ENCODE measurements around the gene ADARB1.
"Not testable (repeated sequence)": the region's sequence is repeated elsewhere in the genome, so short reads cannot be mapped to it uniquely, and the experiment has no call there.

ADARB1 gene

DNA sequence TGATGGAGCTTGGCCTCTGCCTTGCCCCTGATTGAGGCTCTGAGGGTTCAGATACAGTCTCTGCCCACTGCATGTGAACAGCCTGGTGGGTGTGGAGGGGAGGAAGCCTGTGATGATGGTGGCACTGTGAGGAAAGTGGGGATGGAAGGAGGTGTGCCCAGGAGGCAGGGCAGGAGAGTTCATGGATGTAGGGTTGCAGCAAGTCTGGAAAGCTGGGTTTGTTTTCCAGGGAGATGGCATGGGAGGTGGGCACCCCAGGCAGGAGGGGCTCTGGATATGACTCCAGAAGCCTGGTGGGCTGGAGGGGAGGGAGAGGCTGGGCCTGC is 63.2 kb downstream of the ADARB1 start:
- DNase-seq, result no peak

GRCh38 chr21:45138199-45139002 is 64.0 kb downstream of the ADARB1 start:
- DNase-seq, result peak; percentile 63

- DNase-seq, result not testable (repeated sequence)
Measured at GRCh38 chr21:45139003-45139360, 64.6 kb downstream of the ADARB1 start.

DNA sequence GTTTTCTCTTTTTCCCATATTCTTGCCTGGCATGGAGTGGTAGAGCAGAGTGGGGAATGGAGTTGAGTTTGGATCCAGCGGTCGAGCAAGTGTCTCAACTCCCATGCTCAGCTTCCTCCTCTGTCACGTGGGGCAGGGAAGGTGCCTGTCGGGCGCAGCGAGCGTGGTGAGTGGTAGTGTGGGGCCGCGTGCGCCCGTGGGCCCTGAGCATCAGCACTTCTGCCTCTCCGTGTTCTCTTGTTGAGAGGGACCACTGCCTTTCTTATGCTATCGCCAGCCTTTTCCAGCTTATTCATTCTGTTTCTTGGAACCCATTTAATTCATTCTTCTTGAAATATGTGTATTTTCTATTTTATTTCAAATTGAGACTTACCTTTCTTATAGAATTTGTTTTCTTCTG is 65.1 kb downstream of the ADARB1 start:
- no peak for DNase-seq

GRCh38 chr21:45140346-45140940 is 66.1 kb downstream of the ADARB1 start:
- DNase-seq, result peak; percentile 10

- not testable (repeated sequence) for DNase-seq
Measured at GRCh38 chr21:45140944-45141343, 66.6 kb downstream of the ADARB1 start.

DNA sequence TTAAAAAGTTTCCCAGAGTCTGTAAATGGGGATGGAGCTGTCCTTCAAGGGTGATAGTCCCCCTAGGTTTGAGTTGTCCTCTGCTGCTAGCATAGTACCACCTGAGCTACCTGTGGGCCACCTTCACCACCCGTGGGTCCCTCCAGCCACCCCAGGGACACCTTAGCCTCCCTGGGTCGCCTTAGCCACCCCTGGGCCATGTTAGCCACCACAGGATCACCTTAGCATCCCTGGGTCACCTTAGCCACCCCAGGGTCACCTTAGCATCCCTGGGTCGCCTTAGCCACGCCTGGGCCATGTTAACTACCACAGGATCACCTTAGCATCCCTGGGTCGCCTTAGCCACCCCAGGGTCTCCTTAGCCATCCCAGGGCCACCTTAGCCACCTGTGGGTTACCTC is 67.1 kb downstream of the ADARB1 start:
- DNase-seq, result no peak

DNA sequence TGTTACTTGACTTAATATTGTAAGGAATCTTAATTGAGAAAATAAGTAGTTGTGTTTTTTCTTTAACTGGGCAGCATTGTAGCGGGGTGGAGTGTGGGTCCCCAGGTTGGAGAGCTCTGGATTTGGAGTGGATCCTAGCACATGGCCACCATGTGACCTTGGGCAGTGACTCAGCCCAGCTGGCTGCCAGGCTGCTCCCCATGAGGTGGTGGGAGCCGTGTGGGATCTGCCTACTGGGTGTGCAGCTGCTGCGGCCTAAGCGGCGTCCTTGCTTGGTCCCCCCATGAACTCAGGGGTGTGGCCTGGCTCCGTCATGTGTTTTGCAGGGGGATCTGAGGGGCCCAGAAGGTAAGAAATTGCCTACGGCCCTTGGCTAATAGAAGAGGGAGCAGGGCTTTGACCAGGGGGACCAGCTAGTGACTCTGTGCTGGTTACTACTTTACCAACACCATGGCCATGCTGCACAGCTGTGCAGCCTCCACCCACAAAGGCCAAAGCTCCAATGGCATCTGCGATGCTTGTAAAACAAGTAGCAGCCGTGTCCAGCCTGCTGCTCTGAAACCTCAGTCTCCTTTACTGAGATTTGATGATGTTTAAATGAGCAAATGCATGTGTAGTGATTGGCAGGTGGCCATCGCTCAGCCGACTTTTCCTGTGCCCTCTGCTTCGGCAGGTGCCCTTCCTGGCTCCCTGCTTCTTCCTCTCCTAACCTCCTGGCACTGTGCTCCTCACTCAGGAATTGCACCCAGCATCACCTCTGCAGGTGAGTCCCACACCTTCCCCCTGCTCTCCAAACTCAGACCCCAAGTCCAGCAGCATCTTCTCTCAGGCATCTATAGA is 68.3 kb downstream of the ADARB1 start:
- no peak for DNase-seq

- DNase-seq, result no peak
Measured at GRCh38 chr21:45143855-45144254, 69.5 kb downstream of the ADARB1 start.

- no peak for DNase-seq
Measured at GRCh38 chr21:45145146-45145545, 70.8 kb downstream of the ADARB1 start.

DNA sequence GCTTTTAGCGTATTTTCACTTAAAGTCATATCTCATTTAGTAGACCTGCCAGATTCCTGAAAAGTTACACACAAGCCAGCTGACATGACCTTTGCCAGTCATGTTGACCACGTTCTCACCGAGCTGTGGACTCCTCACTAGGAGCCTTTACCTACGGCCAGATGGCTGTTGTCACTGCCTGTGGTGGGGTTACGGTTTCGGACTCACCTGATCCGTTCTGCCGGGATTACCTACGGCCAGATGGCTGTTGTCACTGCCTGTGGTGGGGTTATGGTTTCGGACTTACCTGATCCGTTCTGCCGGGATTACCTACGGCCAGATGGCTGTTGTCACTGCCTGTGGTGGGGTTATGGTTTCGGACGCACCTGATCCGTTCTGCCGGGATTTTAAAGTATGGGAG is 71.5 kb downstream of the ADARB1 start:
- not testable (repeated sequence) for DNase-seq

DNA sequence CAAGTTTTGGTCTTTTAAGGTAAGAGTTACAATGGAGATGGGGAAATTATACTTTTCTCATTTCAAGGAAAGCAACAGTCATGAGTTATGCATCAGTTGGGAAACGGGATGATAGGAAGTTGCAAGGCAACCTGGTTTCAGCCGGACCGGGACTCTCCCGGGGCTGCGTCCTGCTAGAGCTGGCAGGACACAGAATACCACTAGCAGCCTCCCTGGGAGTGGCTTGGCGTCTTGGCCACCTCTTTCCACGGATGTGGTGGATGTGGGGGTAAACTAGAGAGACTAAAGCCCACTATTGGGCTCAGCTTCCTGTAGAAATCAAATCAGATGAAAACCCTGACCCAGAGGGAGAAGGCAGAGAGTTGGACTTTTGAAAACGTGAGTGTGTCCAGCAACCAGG is 71.9 kb downstream of the ADARB1 start:
- DNase-seq, result no peak

GRCh38 chr21:45146801-45147200 is 72.4 kb downstream of the ADARB1 start:
- DNase-seq, result no peak

DNA sequence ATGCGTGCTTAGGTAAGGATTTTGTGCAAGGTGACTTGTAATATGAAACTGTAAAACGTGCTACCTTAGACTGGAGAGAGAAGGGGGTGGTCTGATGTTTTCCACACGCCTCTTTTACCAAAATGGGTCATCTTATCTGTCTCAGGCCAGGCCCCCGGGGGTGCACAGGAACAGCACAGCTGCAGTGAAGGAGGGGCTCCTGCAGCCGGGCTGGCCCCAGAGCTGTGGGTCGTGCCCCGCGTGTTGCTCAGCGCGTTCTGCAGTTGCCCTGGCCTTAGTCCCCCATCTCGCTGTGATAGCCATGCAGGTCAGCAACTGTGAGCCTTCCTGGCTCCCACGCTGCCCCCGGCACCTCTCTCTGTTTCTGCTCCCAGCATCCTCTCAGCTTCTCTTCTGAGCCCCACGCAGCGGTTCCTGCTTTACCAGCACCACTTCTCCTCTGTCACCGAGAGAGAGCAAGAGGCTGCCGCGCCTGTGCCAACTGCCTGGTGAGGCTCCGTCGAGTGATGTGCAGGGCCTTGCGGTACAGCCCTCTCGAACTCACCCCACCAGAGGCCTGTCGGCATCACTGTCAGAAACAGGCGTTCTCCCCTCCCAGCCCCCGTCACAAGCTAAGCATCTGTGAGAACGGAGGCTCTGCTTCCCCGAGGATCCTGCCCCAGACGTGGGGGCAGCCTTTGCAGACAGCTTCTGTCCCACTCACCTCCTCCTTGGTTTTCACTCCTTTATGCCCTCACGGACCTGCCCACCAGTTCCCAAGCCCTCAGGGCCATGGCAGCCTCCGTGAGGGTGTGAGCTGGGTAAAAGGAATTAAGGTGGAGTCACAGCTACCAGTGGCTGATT is 73.3 kb downstream of the ADARB1 start:
- DNase-seq, result no peak

DNA sequence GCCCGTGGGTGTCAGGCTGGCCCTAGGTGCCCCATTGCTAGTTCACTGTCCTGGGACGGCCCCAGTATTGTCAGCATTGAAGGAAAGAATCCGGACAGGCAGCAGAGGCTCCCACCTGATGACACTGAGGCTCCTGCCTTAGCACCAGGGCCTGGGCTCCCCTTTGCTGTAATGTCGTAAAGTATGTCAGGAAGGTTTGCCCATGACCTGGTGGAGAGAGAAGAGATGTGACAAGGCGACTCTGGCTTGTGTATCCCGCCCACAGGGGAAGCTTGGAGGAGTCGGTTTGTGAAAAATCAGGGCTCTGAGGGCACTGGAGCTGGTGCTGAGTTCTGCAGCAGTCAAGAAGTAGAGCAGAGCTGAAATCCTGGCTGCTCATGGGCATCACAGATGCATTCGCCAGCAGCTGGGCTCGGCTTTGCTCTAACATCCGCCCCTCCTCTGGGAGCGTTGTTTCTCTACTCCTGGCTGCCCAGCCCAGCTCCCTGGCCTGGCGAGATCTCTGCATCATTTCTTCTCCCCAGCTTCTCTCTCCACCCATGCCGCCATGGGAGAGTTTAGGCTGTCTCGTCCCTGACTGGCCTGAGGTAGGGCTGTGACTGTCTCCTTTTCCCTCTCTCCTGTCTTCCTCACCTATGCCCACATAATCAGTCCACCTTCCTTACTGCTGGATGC is 74.1 kb downstream of the ADARB1 start:
- no peak for DNase-seq

DNA sequence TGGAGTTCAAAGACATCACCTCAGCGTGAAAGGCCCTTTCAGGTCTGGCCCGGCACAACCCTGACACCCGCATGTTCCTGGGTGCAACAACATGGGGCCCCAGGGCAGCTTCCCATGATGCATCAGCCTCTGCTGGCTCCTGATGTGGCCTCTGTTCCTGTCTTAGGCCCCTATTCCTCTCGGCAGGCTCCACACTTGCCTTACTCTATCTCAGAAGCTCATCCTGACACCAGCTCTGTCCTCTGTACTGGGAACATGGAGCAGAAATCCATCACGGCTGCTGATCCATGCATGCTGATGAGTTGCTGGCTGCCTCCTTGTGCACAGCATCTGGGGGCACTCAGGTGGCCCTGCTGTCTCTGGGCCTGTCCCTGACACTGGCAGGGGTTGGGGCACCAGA is 74.6 kb downstream of the ADARB1 start:
- DNase-seq, result no peak

GRCh38 chr21:45150638-45151131 is 76.3 kb downstream of the ADARB1 start:
- DNase-seq, result no peak

DNA sequence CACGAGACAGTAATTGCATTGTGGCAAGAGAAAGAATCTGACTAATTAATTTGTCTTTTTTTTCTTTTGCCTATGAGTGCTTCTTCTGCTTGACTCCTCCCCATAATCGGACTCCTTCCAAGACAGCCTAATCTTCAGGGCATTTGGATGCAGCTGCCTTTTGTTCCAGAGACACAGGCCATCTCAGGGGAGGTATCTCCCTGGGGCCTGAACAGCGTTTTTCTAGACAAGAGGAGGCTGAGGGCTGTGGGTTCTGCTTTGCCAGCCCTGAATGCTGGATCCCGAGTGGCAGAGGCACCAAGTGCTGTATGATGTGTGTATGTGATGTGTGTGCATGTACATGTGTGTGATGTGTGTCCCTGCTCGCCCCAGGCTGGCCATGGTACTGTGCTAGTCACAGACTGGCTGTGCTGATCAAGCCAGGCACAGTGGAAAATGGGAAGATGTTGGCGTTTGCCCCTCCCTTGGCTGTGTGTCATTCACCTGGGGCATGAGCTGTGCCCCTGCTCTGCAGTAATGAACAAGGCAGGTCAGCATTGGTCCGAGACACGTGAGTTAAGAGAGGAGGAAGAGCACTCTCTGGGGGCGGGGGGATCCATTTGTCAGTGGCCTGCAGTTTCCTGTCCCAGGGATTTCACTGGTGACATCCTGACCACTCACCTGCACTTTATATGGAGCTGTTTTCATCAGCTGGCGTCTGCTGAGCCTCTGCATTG is 77.2 kb downstream of the ADARB1 start:
- DNase-seq, result no peak

- peak; percentile 49 for DNase-seq
Measured at GRCh38 chr21:45152265-45152746, 77.9 kb downstream of the ADARB1 start.

GRCh38 chr21:45153358-45154318 is 79.3 kb downstream of the ADARB1 start:
- no peak for DNase-seq
